HCEC 1CT (cell line): ENCODE data around the gene NDUFA13.

Experiments used
- DNase-seq: peaks from one replicate; pipeline ENCODE4 v3.0.0-alpha.2; 2017

Gene NDUFA13

GRCh38 chr19:19549804-19550464 lies 33.9 kb downstream of the NDUFA13 start:
- no peak for DNase-seq

- no peak for DNase-seq
Observed at GRCh38 chr19:19550485-19550929, 34.5 kb downstream of the NDUFA13 start.

GRCh38 chr19:19550972-19551852 lies 35.2 kb downstream of the NDUFA13 start:
- no peak for DNase-seq

- no peak for DNase-seq
Observed at GRCh38 chr19:19551853-19552192, 35.8 kb downstream of the NDUFA13 start.

- DNase-seq = peak; percentile 31
Observed at GRCh38 chr19:19552798-19553197, 36.8 kb downstream of the NDUFA13 start.

GRCh38 chr19:19553670-19554069 lies 37.6 kb downstream of the NDUFA13 start:
- DNase-seq = no peak

GRCh38 chr19:19554074-19555023 lies 38.3 kb downstream of the NDUFA13 start:
- peak; percentile 40 for DNase-seq

GRCh38 chr19:19558055-19558454 lies 42.0 kb downstream of the NDUFA13 start:
- no peak for DNase-seq

- no peak for DNase-seq
Observed at GRCh38 chr19:19558636-19559035, 42.6 kb downstream of the NDUFA13 start.

- no peak for DNase-seq
Observed at GRCh38 chr19:19559931-19560330, 43.9 kb downstream of the NDUFA13 start.

GRCh38 chr19:19561946-19562664 lies 46.1 kb downstream of the NDUFA13 start:
- no peak for DNase-seq

- DNase-seq = no peak
Observed at GRCh38 chr19:19562665-19563347, 46.8 kb downstream of the NDUFA13 start.

GRCh38 chr19:19563348-19563848 lies 47.4 kb downstream of the NDUFA13 start:
- DNase-seq = no peak

GRCh38 chr19:19566306-19566705 lies 50.3 kb downstream of the NDUFA13 start:
- peak; percentile 37 for DNase-seq

GRCh38 chr19:19567391-19567790 lies 51.4 kb downstream of the NDUFA13 start:
- DNase-seq = no peak

GRCh38 chr19:19568802-19569756 lies 53.1 kb downstream of the NDUFA13 start:
- peak; percentile 64 for DNase-seq

- DNase-seq = no peak
Observed at GRCh38 chr19:19570571-19570970, 54.5 kb downstream of the NDUFA13 start.

- DNase-seq = no peak
Observed at GRCh38 chr19:19571071-19571786, 55.2 kb downstream of the NDUFA13 start.

- no peak for DNase-seq
Observed at GRCh38 chr19:19575411-19575810, 59.4 kb downstream of the NDUFA13 start.
